B cell (primary cell): ENCODE results near the gene MZF1.

Experiments used
- EZH2 ChIP-seq: IDR thresholded peaks from 2 replicates; pipeline ENCODE4 v1.6.1; 2012; ENCODE audit warnings: borderline replicate concordance, low read depth, mild to moderate bottlenecking, moderate library complexity, low read length; ENCODE audit not compliant: insufficient read depth, poor library complexity, severe bottlenecking
- TF ChIP-seq, protein P1 (sequence below): fragments of 200-600 bp; IDR thresholded peaks from one replicate; pipeline ENCODE4 v1.8.0; 2022; ENCODE audit warnings: antibody characterized with exemption, mild to moderate bottlenecking

GRCh38 chr19:58518256-58519086 lies 54.7 kb downstream of the MZF1 start:
- TF ChIP-seq, protein P1, sequence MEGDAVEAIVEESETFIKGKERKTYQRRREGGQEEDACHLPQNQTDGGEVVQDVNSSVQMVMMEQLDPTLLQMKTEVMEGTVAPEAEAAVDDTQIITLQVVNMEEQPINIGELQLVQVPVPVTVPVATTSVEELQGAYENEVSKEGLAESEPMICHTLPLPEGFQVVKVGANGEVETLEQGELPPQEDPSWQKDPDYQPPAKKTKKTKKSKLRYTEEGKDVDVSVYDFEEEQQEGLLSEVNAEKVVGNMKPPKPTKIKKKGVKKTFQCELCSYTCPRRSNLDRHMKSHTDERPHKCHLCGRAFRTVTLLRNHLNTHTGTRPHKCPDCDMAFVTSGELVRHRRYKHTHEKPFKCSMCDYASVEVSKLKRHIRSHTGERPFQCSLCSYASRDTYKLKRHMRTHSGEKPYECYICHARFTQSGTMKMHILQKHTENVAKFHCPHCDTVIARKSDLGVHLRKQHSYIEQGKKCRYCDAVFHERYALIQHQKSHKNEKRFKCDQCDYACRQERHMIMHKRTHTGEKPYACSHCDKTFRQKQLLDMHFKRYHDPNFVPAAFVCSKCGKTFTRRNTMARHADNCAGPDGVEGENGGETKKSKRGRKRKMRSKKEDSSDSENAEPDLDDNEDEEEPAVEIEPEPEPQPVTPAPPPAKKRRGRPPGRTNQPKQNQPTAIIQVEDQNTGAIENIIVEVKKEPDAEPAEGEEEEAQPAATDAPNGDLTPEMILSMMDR: no peak
- no peak for TF ChIP-seq EZH2
